HG03280 (cell line): ENCODE data around the gene PRKCD.
"Not testable (repeated sequence)": the region's sequence is repeated elsewhere in the genome, so short reads cannot be mapped to it uniquely, and the experiment has no call there.

Source experiments
- ATAC-seq: cut with Tn5 transposase; IDR thresholded peaks from one replicate; pipeline ENCODE4 v1.9.1; 2021; ENCODE audit warnings: mild to moderate bottlenecking, moderate library complexity; ENCODE audit not compliant: unreplicated experiment

PRKCD gene

GRCh38 chr3:53139906-53140846 is 20.8 kb upstream of the PRKCD start:
- no peak for ATAC-seq

- no peak for ATAC-seq
Observed at GRCh38 chr3:53140847-53141845, 19.9 kb upstream of the PRKCD start.

GRCh38 chr3:53142986-53143385 is 18.0 kb upstream of the PRKCD start:
- no peak for ATAC-seq

- ATAC-seq = no peak
Observed at GRCh38 chr3:53144446-53144845, 16.6 kb upstream of the PRKCD start.

GRCh38 chr3:53144862-53145712 is 15.9 kb upstream of the PRKCD start:
- no peak for ATAC-seq

- ATAC-seq = no peak
Observed at GRCh38 chr3:53145713-53146080, 15.3 kb upstream of the PRKCD start.

GRCh38 chr3:53146319-53146891 is 14.6 kb upstream of the PRKCD start:
- ATAC-seq = no peak

GRCh38 chr3:53147151-53147902 is 13.7 kb upstream of the PRKCD start:
- no peak for ATAC-seq

- no peak for ATAC-seq
Observed at GRCh38 chr3:53147903-53148400, 13.1 kb upstream of the PRKCD start.

GRCh38 chr3:53149006-53149690 is 11.9 kb upstream of the PRKCD start:
- ATAC-seq = no peak

GRCh38 chr3:53149699-53150098 is 11.3 kb upstream of the PRKCD start:
- ATAC-seq = no peak

GRCh38 chr3:53150247-53151085 is 10.5 kb upstream of the PRKCD start:
- no peak for ATAC-seq

GRCh38 chr3:53151086-53151438 is 9.9 kb upstream of the PRKCD start:
- not testable (repeated sequence) for ATAC-seq

- ATAC-seq = no peak
Observed at GRCh38 chr3:53151465-53151864, 9.5 kb upstream of the PRKCD start.

GRCh38 chr3:53151870-53152660 is 8.9 kb upstream of the PRKCD start:
- ATAC-seq = no peak

GRCh38 chr3:53153264-53153823 is 7.7 kb upstream of the PRKCD start:
- no peak for ATAC-seq

- ATAC-seq = no peak
Observed at GRCh38 chr3:53153980-53154379, 7.0 kb upstream of the PRKCD start.
